ENCODE results near the gene TMEM139.

GRCh38 chr7:143238289-143238980, 46.3 kb upstream of the TMEM139 start:
- no peak for TF ChIP-seq SALL2 (tag by site-specific recombination; IDR thresholded peaks at IDR 0.05; ENCODE audit: borderline replicate concordance)
- TF ChIP-seq GLI4 (tag by site-specific recombination; IDR thresholded peaks at IDR 0.05): no peak

Data from HEK293 (cell line).